SIG-M5 (cell line): Measurements from ENCODE around the gene ADORA2A.

Experiments
- DNase-seq: peaks from one replicate; lab custom pipeline; 2025; lab: John Stamatoyannopoulos, UW

ADORA2A gene

DNA sequence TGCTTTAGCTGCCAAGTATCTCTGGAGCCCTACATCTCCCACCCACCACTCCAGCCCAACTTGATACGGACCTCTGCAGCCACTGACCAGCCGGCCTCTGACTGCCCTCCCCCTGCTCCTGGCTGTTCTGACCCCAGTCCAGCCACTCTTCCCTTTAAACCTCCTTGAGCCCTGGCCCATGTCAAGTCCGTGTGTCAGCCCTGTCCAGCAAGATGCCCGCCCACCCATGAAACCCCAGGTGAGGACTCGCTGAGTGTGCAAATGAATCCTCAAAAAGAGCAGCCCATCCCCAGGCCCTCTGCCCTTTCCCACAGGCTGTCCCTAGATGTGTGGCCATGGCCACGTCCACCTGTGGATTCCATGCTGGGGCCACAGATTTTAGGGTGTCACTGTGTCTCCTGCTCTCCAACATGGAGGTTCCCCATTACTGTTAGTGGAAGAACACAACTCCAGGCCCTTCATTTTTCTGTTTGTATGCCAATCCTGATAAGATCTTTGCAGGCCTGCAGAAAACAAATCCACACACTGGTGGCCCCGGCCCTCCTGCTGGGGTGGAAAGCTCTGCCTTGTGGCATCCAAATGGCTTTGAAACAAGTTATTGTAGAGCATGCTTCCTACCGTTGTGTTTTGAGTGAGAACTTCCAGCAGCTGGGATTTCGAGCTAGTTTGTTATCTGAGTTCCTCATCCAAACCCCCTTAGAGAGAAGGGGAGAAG, 22.7 kb upstream of the ADORA2A start:
- DNase-seq, result no peak

DNA sequence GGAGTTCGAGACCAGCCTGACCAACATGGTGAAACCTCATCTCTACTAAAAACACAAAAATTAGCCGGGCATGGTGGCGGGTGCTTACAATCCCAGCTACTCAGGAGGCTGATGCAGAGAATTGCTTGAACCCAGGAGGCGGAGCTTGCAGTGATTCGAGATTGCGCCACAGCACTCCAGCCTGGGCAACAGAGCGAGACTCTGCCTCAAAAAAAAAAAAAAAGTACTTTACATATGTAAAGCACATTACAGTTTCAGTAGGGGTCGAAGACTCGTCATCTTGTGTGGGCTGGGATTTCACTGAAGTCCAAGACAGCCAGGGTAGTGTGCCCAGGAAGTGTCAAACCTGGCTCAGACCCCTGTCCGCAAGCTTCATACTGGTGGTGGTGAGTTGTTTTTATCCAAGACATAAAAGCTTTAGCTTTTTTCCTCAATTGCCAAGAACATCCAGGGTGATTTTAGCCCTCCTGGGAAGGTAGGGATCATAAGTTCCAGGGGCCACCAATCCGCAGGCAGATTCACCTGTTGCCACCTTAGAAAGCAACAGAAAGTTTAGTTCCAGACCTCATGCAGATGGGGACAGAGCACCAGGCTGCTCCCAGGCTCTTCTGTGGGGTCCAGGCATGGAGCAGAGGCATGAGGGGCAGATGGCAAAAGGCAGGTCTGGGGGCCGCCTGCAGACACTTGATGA, 21.6 kb upstream of the ADORA2A start:
- no peak for DNase-seq

DNA sequence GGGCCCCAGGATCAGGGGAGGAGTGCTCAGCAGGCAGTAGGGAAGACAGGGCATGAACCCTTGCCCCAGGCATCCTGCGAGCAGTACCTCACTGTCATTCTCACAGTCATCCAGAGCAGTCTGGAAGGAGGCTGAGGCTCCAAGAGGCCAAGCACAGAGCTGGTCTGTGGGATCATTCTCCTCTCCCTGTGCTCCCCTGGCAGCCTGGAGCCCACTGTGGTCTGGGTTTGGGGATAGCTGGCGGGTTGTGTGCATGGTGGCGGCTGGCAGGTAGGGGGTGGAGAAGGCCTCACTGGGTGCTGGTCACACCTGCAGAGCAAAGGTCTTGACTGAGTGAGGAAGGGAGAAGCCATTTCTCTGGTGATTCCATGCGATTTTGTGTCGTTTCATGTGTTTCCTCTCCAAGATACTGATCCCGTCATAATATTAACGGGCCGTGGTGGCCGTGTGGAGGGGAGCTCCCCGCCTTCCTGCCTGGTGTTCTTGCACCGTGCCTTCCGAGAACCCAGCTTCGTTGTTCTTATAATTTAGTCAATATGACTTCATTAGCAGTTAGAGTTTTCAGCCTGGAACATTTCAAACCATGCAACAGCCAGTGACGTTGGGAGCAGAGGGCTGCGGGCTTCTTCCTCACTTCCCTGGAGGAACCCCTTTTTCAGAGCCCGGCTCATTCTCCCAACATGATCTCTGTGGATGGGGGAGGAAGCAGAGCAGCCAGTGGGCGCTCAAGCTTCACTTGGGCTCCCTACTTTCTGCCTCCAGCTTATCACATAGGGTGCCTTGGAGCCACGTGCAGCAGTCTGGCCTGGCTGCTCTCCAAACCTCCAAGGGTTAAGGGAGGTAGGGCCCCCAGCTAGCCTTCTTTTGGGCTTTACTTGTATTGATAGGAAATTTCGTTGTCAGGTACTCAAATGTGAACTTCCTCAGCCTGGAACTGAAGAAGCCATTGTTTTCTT, 20.8 kb upstream of the ADORA2A start:
- no peak for DNase-seq

DNA sequence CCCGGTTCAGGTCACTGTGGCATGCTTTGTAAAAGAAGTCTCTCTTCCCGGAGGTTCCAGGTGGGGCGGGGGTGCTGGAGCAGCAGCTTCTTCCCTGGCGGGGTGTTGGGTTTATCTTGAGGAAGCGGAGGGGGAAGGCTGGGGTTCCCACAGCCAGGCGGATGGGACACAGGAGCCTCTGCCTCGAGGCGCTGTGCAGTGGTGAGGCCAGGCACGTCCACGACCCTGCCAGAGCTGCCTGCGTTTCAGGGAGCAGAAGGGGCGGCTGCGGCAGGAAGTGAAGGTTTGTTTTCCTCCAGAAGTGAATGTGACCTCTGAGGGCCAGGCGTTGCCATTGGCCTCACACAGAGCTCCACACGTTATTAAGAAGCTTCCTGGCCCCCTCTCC, 20.1 kb upstream of the ADORA2A start:
- no peak for DNase-seq

DNA sequence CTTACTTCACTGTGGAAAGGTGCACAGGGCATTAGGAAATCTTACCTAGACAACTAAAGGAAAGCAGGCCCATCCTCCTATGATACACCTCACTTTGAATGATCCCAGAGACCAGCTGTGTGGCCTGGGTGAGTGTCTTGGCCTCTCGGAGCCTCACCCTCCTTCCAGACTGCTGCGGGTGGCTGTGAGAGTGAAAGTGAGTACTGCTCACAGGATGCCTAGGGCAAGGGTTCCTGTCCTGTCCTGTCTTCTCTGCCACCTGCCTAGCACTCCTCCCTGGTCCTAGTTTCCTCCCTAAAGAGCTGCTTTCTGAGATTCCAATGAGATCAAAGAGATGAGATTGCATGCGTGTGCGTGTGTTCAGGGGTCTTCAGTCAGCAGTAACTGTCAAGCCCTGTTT, 19.5 kb upstream of the ADORA2A start:
- no peak for DNase-seq

DNA sequence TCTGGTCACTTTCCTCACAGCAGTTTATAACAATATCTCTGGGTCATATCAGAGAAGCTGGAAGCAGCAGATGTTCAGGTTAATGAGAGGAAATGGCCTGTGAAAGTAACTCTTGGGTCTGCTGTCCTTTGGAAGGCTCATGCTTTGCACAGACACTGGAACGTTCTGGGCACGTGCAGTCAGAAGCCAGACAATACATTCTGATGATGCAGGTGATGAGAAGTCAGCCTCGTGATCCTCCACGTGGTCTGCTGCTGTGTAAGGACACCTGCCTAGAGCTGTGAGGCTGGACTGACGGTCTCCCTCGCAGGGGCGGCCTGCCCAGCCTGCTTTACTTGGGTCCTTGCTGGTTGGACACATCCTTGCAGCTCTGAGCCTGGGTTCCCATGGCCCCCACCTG, 18.8 kb upstream of the ADORA2A start:
- no peak for DNase-seq

DNA sequence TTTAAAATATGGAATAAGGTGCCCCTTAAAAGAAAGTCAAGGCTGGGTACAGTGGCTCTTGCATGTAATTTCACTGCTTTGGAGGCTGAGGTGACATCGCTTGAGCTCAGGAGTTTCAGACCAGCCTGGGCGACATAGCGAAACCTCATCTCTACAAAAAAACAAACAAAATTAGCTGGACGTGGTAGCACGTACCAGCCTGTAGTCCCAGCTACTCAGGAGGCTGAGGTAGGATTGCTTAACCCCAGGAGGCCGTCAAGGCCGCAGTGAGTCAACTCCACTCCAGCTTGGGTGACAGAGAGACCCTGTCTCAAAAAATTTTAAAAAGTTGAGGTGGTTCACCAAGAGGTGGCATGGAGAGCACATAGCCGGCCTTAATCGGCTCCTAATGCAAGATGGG, 17.7 kb upstream of the ADORA2A start:
- DNase-seq, result no peak

DNA sequence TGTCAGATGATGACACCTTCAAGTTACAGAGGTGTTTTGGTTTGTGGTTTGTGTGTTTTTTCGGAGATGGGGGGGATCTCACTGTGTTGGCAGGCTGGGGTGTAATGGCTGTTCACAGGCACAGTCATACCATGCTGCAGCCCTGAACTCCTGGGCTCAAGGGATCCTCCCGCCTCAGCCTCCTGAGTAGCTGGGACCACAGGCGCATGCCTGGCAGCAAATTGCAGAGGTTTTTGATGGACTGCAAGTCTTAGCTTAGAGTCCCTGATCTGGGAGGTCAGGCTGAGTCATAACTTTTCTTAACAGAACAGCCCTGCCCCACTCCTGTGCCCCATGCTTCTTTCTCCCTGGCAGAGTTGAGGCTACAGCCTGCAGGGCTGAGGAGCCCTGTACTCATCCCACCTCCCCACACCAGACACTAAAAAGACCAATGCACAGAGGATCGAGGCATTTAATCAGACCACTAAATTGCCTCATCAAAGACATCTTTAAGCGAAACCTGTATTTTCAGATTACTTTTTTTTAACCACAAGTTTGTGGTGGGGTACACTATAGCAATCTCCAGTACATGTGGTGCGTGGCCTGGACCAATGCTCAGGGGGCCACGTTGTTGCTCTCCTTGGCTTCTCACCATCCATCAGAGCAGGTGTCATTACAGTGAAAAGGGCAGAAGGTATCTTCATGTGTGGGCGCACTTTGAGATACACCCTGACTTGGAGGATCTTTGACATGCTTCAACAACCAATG, 17.1 kb upstream of the ADORA2A start:
- no peak for DNase-seq

DNA sequence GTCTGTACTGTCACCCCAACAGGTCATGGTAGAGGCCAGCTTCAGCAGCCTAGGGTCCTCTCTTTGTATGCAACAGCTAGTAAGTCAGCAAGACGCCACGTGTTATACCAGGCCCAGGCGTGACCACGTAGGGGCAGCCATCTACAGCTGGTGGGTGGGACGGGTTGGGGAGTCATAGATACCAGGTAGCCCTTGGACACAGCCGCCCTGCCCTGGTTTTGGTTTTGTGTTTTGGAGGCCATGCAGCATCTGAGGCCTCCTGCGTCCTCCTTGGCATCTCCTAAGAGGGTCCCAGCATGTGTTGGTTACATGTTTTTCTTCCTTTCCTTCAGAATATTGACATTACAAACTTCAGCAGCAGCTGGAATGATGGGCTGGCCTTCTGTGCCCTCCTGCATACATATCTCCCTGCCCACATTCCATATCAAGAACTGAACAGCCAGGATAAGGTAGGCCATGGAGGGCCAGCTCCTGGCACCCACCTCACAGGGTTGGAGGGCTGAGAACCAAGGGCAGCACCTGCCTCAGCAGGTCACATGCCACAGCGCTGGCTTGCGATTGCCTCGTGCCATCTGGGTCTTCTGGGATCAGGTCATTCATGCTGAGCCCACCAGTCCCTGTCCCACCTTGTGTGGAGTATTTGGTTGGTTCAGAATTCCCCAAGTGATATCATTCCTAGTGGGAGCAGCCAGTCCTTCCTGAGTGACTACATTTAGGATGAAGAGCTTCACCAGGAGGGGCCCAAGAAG, 16.0 kb upstream of the ADORA2A start:
- DNase-seq, result no peak

DNA sequence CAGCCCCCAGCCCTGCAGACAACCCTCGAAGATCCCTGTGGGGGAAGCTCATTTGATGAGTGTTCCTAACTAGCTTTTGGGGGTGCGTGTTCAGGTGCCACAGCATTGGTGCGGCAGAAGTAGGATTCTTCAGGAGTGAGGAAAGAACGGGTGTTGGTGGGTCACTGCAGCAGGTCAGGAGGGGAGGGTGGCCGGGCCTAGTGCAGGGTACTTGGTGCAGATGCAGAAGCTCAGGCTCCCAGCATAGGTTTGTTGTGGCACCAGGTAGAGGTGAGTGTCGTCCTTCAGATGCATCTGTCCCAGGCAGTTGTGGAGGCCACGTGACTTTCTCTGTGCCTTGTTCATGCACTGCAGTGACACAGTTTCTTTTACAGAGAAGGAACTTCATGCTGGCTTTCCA, 15.1 kb upstream of the ADORA2A start:
- DNase-seq, result no peak

DNA sequence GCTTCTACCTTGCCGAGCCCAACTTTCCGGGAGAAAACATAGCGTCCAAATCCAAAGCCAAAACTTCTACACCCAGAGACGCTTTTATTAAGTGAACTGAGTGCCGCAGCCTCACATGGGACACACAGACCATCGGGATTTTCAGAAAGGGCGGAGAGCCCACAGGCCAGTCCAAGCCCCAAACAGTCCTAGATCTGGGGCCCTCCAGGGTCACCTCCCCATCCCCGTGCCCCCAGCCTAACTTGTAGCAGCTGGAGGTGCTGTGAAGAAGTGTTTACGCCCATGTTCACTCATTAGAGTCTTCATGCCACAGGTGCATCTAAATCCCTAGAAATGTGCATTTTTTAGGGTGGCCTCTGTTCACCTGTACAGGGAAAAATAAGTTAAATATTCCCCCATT, 14.1 kb upstream of the ADORA2A start:
- DNase-seq, result no peak

DNA sequence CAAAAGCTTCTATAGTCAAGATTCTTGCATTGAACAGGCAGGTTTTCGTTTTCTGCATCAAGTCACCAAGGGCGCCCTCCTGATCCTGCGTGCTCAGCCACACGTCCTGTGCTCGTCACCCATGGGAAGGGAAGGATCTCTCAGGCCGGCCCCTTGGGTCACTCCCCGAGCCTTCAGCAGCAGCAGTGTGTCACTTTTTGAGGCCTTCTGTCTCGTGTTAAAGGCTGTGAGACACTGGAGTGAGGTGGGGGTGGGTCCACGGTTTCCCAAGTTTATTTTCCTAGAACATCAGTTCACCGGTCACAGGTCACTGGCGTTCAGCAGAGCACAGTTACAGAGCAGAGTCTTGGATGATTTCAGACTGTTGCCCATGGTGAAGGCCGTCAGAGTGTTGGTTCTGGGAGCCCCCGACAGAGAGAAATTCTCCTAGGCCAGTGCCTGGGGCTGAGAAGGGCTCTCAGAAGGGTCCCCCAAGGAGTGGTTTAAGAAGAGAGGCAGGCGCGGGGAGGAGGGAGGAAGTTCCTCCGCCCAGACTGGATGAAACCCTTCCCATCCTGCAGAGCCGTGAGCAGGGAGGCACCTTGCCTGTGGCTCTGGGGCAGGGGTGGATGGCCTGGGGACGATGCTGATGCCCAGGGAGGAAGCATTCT, 13.5 kb upstream of the ADORA2A start:
- no peak for DNase-seq

DNA sequence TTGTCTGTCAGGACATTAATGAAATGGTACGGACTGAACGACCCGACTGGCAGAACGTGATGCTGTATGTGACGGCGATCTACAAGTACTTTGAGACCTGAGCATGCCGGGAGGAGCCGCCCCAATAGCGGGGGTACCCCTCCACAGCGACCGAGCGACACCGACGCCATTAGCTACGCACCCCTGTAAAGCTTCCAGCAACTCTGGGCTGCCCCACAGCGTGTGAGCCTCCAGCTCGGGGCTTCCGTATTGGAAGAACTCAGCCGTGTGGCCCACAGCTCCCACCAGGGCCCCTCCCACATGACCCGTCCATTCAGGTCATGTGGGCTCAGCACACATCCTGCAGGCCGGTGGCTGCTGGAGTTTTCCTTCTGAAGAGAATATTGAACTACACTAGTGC, 12.9 kb upstream of the ADORA2A start:
- DNase-seq, result no peak

DNA sequence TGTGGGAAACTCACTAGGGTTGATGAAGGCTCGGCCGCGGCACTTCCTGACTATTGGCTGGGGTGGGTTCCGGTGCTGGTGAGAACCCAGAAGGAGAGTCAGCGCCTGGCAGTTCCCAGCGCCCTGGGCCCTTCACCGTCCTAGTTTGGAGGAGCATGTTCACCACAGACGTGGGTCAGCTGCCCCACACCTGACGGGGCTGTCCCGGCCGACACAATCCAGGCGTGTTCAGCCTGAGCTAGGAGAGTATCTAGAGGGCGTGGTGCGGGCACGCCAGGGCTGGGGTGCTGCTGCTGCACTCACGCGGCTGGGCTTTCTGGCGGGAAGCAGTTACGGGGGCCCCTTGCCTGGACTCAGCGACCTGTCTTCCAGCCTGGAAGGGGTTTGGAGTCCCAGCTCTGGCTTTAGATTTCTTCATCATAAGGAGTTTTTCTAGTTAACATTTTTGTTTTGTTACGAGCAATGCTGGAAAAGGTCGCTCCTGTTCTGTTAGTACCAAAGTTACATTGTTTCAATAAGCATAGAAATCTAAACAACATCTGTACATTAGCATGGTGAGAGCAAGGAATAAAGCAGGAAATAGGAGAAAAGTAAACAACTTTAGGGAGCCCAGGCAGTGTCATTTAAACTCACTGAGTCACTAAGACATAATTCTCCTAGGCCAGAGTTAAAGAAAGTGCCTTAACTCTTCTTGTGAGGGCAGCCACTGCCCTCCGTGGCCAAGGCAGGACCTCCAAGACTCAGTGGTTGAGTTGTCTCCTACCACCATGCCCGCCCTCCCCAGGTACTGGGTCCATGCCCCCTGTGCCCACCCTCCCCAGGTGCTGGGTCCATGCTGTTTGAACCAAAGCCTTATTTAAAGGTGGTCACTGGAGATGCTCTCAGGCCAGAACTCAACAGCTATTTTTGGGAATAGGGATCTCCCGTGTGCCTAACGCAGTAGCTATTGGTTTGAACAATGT, 12.1 kb upstream of the ADORA2A start:
- DNase-seq, result no peak

DNA sequence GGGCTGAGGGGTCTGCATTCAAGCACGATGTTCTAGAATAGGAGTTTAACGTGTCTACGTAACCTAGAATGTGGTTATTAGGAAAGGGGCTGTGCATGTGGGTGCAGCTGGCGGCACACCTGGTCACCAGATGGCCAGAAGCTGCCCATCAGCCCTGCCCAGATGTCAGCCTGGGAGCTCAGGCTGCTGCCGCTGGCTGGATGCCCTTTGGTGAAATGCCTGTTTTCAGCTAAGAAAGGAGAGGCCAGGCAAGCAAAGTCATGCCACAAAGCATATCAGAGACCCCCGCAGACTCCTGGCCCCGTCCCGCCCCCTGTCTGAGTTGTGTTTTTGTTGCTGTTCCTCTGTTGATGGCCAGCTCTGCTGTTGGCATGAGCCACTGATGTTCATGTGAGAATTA, 11.3 kb upstream of the ADORA2A start:
- DNase-seq, result no peak

DNA sequence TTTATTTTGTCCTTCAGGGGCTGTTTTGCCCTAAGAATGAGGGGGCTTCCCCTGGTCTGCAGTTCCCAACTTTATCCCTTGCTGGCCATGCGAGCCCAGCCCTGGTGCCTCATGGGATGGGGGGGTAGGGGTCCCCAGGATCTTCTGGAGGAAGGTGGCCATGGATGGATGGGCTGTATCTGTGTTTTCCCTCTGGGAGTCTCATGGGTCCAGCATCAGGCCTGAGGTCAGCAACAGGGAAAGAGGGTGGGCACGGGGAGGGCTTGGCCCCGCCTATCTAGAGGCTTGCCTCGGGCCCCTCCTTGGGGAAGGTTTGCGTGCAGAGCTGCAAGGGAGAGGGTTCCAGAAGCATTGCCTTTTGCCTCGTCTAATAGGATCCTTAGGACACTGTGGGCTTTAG, 10.8 kb upstream of the ADORA2A start:
- no peak for DNase-seq

DNA sequence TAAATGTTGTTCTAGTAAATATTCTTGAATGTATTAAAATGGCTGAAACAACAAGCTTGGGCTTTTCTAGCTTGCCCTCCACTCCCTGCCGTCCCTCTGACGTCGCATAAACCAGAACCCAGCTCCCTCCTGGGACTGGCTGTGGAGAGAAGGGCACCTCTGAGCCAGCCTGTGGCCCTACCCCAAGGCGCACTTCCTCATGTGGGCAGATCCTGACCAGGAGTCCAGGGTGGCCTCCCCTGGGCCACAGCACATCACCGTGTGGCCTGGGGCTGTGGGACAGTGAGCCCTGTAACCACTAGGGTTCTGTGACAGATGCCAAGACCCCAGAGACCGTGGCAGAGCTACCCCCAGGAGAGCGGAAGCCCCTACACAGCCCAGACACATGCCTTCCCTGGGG, 10.2 kb upstream of the ADORA2A start:
- DNase-seq, result no peak

DNA sequence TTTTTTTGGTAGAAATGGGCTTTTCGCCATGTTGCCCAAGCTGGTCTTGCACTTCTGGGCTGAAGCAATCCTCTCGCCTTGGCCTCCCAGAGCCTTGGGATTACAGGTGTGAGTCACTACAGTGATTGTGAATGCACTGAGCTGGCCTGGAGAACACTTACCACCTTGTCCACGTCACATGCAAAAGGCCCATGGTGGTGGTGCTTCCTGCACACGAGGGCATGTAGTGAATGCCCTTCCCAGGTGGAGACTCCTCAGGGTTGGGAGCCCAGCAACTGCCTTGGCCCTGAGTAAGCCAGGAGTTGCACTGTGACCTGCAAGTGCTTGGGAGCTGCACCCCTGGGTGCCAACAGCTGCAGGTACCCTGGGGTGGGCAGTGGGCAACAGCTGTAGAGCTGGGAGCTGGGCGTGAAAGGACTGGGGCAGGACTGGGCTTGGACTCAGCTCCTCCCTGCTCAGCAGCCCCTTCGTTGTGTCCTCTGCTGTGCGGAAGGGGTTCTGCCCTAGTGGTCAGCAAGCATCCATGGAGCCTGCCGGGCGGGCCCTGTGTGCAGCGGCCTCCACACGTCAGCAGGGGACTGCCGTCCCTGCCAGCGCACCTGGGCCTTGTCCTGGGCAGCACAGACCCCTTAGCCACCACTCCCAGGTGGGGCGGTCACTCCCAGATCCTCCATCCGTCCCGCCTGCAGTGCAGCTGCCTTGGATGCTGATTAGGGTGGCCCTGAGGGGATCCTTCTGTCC, 9.3 kb upstream of the ADORA2A start:
- DNase-seq, result no peak
